HuH-7 (cell line): ENCODE data around the gene ATP4B.
"Not testable (repeated sequence)": the region's sequence is repeated elsewhere in the genome, so short reads cannot be mapped to it uniquely, and the experiment has no call there.

Experiments
- DNase-seq: peaks from one replicate; pipeline ENCODE4 v3.0.0; 2011; ENCODE audit warnings: low spot score

Gene ATP4B

DNA sequence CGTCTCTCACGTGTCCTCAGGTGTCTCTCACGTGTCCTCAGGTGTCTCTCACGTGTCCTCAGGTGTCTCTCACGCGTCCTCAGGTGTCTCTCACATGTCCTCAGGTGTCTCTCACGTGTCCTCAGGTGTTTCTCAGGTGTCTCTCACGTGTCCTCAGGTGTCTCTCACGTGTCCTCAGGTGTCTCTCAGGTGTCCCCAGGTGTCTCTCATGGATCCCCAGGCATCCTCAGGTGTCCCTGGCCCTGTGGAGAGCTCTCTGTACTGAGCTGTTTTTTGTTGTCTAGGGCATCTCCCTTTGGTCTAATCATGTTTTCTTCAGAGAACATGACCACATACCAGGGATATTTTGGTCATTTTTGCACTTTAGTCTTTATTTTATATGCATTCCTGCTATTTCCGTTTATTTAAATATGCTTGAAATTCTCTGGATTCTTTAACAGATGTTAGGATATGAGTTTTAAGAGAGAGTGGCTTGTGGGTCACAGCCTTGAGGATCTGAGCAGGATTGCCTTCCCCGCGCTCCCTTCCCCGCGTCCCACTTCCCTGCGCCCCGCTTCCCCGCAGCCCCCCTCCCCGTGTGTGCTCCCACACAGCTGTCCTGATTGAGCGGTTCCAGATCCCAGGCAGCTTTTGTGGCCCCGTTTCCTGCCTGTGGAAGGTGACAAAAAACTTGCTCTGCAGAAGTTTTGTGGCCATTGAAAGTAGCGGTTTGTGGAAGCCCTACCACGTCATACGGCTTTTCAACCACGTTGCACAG lies 31.9 kb downstream of the ATP4B start:
- DNase-seq, result no peak

DNA sequence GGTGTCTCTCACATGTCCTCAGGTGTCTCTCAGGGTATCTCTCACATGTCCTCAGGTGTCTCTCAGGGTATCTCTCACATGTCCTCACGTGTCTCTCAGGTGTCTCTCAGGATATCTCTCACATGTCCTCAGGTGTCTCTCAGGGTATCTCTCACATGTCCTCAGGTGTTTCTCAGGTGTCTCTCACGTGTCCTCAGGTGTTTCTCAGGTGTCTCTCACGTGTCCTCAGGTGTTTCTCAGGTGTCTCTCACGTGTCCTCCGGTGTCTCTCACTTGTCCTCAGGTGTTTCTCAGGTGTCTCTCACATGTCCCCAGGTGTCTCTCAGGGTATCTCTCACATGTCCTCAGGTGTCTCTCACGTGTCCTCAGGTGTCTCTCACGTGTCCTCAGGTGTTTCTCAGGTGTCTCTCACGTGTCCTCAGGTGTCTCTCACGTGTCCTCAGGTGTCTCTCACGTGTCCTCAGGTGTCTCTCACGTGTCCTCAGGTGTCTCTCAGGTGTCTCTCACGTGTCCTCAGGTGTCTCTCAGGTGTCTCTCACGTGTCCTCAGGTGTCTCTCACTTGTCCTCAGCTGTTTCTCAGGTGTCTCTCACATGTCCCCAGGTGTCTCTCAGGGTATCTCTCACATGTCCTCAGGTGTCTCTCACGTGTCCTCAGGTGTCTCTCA lies 33.2 kb downstream of the ATP4B start:
- DNase-seq, result not testable (repeated sequence)

DNA sequence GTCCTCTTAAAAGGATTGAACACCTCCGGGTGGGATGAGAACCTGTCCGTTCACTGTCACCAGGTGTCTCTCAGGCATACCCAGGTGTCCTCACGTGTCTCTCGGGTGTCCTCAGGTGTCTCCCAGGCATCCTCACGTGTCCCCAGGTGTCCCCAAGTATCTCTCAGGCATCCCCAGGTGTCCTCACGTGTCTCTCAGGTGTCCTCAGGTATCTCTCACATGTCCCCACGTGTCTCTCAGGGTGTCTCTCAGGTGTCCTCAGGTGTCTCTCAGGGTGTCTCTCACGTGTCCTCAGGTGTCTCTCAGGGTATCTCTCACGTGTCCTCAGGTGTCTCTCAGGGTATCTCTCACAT lies 33.8 kb downstream of the ATP4B start:
- no peak for DNase-seq

DNA sequence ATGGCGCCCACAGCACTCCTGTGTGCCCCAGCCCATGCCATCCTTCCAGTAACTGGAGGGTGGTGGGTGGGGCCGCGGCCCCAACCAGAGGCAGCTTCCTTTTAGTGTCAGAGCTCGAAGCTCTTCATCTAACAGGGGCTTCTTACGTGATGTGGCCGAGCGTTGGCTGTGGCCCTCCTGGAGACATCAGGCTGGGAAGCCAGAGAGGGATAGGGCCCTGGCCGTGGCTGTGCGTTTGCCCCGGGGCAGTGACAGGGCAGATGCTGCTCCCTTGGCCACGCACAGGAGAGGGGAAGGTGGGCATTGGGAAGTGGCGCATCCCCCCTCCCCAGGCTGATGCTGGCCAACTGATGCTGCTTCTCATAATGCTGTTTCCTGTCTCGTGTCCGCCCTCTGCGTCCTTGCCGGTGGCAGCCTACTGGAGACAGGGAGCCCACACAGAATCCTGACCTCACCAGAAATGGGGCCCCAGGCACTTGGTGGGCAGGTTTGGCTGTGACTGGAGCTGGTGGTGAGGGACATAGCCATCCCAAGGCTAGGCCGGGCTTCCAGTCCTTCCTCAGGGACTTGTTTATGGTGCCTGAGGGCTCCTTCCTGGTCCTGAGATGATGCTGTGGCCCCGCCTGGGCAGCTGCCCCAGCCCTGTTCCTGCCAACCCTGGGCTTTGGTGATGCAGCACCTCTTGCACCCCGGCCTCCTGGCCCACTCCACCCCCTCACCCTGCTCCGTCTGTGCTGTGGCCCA lies 34.3 kb downstream of the ATP4B start:
- DNase-seq, result no peak

DNA sequence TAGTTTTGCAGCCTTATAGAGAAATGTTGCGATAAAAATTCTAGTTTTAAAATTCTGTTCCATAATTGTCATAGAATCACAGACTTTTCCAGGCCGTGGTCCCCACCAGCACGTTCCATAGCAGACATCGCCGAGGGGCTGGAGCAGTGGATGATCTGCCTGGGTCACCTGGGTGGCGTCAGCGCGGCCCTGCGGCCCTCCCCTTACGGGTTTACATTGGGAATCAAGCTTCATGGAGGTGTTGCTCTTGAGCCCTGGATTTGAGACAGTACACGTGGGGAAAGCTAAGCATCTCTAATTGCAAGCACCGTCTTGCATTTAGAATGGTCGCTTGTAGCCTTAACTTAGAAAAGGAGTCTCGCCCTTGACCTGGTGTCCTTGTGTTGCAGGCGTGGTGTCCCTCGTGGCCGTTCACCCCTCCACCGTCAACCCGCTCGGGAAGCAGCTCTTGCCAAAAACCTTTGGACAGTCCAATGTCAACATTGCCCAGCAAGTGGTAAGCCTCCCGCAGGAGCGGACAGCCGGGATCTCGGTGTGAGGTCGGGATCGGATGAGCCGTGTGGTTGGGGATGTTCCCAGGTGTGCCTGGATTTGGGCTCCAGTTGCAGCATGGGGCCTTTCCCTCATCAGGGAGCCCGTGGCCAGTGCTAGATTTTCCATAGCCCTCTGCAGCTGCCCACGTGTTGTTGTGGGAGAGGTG lies 35.1 kb downstream of the ATP4B start:
- DNase-seq, result no peak

DNA sequence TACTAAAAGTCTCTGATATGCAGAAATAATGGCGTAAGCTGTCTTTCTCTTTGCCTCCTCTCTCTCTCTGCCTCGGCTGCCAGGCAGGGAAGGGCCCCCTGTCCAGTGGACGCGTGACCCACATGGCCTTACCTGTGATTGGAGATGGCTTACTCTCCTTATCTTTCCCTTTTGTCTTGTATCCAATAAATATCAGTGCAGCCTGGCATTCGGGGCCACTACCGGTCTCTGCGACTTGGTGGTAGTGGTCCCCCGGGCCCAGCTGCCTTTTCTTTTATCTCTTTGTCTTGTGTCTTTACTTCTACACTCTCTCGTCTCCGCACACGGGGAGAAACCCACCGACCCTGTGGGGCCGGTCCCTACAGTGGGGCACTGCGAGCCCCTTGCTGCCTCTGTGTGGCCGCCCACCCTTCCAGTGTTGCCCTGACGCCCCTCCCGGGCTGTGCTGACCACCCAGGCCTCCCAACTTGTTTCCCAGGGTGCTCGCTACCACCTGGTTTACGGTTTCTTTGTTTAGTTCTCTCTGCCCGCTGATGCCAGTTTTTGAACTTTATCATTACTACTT lies 35.9 kb downstream of the ATP4B start:
- DNase-seq, result not testable (repeated sequence)

DNA sequence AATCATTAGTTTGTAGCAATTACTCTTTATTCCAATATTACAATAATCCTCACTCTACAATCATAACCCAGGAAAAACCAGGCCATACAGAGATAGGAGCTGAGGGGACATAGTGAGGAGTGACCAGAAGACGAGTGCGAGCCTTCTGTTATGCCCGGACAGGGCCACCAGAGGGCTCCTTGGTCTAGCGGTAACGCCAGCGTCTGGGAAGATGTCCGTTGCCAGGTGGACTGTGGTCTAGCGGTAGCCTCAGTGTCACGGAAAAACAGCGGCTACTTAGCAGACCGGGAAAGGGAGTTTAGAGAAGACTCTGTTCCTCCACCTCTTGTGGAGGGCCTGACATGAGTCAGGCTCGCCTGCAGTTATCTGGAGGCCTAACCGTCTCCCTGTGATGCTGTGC lies 36.5 kb downstream of the ATP4B start:
- DNase-seq, result not testable (repeated sequence)

DNA sequence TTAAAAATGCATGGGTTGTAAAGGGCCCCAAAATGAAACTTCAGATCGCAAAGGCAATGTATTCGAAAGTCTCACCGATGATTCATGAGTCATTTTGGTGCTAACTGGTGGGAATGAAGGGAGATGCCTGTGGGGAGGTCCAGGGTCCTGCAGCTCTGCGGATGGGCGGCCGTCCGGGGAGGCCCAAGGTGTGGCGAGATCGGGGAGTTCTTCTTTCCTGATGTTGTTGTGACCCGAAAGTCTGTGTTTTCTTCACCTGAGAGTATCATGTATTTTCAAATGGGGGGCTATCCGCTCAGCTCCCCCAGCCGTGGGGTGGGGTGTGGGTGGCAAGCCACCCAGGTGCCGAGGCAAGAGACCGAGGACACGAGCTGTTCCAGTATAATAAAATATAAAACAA lies 37.0 kb downstream of the ATP4B start:
- no peak for DNase-seq

DNA sequence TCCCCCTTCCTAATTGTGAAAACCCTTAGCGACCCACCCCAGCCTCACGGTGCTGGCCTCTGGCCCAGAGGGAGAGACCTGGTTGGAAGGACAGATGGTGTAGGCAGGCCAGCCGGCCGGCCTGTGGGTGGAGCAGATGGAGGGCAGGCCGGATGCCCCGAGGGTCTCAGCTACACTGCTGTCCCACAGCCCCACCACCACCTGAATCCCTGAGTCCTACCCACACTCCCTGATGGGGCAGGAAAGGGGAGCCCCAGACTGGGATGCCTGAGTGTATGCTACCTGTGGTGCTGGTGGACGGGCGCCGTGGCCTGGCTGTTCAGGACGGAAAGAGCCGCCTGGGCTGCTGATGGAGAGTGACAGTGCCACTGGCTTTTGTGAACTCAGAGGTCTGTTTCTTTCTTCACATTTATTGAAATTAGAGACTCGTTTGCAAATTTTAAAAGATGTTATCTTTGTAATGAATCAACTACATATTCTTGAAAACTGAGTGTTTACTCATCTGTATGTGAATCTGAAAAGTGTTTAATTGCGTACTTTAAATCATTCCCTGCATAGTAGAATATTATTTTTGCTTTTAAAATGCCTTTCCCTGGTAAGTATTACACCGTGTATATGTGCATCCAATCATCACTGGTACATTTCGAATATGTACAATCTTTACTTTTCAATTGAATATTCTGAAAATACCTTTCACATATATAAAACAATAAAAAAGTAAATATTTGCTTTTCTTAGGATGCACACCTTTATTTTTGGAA lies 37.8 kb downstream of the ATP4B start:
- DNase-seq, result no peak

DNA sequence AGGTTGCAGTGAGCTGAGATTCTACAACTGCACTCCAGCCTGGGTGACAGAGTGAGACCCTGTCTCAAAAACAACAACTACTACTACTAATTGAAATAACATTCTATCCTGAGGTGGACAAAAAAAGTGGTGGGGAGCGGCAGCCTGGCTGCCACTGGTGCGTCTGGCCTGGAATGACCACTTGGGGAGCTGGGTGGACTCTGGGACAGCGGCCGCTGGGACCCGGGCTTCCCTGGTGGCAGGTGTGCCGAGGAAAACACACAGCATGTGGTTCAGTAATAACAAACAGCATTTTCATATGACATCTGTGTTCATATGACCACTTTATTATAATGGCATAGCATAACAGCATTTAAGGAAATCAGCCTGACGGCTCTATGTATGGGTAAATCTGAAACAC lies 39.5 kb downstream of the ATP4B start:
- no peak for DNase-seq

DNA sequence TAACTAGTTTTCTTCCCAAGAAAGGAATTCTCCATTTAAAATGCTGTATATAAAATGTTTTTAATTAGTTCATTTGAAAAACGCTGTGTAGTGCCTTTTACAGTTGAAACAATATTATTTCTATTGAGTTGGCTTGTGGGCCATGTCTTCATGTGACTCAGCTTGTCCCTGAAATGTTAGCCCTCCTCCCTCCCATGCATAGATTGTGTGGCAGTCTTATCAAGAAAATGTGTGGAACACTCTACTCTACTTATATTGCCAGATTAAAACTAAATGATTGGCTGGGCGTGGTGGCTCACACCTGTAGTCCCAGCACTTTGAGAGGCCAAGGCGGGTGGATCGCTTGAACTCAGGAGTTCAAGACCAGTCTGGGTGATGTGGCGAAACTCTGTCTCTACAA lies 40.0 kb downstream of the ATP4B start:
- DNase-seq, result no peak

DNA sequence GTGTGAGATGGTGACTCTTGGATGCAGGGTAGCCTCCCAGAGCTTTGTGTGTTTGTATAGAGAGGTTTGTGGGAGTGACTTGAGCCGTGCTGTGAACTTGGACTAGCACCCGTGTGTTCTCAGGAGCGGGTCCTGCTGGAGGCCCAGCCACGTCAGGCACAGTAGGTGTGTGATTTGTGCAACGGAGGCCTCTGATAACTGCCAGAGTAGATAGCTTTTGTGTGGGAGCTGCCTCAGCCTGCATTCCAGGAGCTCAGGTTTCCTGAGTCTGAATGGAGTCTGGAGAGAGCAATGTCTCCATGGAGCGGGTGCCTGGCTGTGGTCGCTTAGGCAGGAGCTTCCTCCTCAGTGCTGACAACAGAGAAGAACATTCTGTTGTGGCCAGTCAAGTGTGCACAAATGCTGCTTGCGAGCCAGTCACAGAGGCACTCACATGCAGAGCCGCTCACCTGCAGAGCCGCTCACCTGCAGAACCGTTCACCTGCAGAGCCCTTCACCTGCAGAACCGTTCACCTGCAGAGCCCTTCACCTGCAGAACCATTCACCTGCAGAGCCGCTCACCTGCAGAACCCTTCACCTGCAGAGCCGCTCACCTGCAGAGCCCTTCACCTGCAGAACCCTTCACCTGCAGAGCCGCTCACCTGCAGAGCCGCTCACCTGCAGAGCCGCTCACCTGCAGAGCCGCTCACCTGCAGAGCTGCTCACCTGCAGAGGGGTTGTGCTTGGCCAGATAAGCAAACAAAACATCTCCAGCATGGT lies 40.8 kb downstream of the ATP4B start:
- DNase-seq, result peak; percentile 38

DNA sequence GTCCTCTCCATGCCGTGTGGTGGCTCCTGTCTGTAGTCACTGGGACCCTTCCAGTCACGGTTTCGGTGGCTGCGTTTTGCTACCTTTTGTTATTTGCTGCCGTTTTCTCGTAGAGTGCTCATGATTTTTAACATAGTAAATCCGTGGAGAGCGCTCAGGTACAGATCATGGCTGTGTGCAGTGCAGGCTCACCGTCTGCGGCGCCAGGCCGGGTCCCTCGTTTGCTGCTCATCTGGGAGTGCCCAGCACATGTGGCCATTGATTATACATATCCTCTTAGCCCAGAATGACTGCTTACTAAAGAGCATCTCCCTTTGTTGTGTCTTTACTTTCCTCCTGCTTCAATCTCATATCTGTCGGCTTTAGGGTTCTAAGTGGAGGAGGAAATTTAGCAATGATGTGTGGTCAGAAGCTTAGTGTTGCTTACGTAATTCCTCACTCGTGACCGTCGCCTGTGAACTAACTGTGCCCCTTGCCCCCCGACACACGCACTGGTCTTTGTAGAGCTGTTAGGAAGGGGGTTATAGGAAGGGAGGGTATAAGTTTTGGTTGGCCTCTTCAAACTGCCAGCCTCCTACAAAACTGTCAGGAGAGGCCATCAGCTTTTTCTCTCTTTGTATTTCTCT lies 41.6 kb downstream of the ATP4B start:
- DNase-seq, result no peak

DNA sequence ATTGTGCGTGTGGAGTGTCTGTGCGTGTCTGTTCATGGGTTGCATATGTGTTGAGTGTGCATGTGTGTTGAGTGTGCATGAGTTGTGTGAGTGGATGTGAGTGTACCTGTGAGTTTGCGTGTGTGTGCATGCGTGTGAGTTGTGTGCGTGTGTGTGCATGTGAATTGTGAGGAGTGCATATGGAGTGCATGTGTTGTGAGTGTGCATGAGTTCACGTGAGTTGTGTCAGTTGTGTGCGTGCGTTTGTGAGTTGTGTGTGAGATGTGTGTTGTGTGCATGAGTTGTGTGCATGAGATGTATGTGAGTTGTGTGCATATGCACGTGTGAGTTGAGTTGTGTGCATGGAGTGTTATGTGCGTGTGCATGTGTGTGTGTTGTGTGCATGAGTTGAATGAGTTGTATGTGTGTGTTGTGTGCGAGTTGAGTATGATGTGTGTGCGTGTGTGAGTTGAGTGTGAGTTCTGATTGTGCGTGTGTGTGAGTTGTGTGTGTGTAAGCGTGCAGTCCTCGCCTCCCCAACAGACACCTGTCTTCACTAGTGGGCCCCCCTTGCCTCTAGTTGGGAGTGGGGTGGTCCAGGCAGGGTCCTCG lies 44.1 kb downstream of the ATP4B start:
- no peak for DNase-seq

DNA sequence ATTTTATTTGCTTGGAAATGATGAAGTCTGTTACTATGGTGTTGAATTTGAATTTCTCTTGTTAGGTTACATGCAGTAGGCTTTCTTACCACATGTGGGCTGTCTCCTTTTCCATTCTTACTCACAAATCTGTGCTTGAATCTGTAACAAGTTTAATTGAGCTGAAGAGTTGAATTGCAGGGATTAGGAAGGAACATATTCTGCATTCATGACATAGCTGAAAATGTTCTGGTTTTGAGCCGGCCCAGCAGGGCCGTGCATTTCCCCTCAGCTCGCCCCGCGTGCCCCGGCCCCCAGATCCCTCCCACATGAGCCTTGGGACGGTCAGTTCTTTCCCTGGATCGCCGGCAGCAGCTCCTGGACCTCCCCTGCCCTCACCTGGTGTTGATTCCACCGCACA lies 45.4 kb downstream of the ATP4B start:
- DNase-seq, result no peak

DNA sequence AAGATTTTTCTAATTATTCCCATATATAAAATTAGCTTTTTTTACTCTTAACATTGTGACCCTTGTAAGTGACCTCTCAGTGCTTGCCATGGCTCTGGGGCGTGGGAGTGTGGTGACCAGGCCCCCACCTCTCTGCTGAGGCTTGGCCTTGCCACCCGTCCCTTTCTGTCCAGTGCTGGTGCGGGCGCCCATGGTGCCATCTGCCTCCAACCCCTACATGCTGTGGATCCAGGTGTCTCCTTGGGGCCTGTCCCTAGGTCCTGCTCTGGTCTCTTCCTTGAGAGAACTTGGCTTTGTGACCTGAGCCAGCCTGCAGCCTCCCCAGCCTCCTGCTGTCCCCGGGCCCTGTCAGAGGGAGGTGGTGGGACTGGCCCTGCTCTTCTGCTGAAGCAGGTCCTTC lies 46.0 kb downstream of the ATP4B start:
- no peak for DNase-seq

DNA sequence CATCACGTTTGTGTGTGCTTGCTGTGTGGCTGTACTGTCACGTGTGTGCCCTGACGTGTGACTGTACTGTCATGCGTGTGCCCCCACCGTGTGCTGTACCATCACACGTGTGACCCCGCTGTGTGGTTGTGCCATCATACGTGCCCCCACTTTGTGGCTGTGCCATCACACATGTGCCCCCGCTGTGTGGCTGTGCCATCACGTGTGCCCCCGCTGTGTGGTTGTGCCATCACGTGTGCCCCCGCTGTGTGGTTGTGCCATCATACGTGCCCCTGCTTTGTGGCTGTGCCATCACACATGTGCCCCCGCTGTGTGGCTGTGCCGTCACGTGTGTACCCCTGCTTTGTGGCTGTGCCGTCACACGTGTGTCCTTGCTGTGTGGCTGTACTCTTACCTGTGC lies 47.7 kb downstream of the ATP4B start:
- DNase-seq, result no peak

DNA sequence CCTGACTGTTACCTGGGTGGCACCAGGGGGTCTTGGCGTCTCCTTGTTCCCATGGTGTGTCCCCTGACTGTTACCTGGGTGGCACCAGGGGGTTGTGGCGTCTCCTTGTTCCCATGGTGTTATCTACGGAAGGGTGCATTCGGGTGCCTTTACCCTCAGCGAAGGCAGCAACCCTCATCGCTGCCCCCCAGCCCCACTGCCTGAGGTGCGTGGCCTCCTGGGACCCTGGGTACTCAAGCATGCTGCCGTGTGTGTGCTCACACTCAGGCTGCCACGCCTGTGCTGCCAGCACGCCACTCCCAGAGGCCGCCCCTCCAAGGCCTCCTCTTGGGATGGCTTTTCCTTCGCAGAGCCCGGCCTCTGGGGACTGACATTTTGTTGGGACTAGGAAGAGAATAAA lies 48.4 kb downstream of the ATP4B start:
- no peak for DNase-seq

DNA sequence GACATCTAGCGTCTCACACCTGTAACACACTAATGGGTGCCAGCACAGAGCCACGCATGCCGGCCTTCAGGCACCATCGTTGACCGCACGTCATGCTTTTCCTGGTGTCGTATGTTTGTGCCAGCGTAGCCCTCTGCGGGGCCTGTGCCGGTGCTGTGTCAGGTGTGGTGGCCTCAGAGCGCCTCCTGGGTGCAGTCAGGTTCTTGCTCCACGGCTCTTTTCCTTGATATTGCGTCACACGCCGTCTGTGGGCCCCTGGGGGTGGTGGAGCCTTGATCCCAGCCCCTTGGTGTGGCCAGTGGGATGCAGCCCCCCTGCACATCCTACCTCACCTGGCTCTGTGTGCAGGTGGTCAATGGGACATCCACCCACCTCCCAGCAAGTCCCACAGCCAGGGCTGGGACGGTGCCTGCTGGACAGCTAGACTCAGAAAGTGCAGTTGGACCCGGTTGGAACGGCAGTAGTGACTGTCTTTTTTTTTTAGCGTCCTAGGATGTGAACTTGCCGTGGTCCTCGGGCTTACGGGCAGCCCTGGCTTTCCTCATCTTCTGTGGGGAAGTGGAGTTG lies 48.9 kb downstream of the ATP4B start:
- DNase-seq, result no peak
